HPDE6-E6E7 (cell line): ENCODE results near the gene IGF2.
"Not testable (repeated sequence)": the region's sequence is repeated elsewhere in the genome, so short reads cannot be mapped to it uniquely, and the experiment has no call there.

Experiments used
- DNase-seq: peaks from one replicate; pipeline ENCODE4 v3.0.0; 2011; ENCODE audit warnings: missing footprints; ENCODE audit errors: extremely low spot score

The IGF2 gene

DNA sequence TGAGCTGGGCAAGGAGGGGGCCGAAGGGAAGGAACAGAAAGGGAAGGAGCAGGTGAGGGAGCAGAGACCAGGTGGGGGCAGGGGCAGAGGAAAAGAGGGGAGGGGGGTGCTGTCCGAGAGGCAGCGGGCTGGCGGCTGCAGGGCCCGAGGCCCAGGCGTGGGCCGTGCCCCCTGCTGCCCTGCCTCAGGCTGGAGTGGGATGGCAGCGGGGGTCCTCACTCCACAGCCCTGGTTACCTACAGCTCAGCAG, 2.3 kb downstream of the IGF2 start:
- no peak for DNase-seq

DNA sequence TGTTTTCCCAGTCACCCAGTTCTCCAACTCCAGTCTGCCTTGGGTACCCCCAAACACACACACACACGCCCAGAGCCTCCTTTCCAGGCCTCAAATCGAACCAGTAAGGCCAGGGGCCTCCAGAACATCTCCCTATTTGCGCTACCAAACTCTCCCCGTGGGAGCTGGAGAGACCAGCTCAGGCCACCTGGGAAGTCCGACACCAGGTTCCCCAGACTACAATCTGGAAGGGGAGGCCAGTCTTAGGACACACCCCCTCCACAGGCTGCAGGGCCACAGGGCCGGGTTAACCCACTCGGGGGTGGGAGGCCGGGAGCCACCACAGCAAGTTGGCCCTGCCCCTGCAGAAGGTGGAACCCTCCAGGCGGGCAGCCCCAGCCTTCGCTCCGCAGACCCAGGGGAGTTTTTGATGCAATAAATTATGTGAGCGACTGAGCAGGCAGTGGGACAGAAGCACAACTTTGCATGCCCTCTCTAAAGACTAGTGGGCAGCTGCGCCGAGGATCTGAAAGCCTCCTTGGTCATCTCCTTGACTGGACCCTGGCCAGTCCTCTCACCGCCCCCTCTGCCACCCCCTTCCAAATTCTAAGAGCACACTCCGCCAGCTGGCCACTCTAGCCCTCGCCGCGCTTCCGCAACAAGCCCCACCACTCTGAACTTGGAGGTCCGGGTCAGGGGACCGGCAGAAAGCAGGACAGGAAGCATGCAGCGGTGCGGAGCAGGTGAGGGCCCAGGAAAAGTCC, 2.8 kb downstream of the IGF2 start:
- DNase-seq, result no peak

DNA sequence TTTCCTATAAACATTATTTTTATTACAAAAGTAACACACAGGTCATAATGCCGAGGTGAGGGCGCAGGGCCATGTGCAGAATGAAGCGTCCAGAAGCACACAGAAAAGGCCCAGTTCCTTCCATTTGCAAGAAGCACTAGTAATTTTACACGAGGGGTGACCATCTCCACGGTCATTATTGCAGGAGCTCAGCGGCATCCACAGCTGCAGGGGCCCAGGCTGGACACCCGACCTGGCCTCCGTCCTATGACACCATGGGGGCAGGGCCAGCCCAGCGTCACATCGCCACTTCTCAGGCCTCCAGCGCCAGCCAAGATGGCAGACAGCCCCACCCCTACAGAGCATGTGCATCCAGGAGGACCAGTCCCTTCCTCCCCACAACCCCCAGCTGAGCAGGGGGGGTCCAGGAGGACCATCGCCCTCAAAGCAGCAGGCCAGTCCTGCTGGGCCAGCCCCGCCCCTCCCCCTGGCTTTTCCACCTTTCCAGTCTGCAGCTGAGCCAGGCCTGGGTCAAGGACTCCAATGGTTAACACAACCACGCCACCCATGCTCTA, 3.5 kb downstream of the IGF2 start:
- DNase-seq, result no peak

DNA sequence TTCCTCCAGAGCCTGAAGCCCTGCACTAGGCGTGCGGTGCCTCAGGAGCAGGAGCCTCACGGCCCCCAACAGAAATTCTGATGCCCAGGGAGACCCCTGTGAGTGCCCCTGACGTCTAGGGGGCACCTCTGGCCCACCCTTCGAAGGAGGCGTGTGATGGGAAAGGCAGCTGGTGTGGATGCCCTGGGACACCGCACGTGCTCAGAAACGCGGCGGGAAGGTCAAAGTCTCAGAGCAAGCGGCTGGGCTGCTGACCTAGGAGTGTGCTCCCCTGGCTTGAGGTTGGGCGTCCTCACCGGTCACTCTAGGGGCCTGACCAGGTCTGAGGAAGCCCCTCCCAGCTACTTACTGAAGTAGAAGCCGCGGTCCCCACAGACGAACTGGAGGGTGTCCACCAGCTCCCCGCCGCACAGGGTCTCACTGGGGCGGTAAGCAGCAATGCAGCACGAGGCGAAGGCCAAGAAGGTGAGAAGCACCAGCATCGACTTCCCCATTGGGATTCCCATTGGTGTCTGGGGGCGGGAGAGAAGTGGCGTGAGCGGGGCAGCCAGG, 4.1 kb downstream of the IGF2 start:
- DNase-seq, result no peak

DNA sequence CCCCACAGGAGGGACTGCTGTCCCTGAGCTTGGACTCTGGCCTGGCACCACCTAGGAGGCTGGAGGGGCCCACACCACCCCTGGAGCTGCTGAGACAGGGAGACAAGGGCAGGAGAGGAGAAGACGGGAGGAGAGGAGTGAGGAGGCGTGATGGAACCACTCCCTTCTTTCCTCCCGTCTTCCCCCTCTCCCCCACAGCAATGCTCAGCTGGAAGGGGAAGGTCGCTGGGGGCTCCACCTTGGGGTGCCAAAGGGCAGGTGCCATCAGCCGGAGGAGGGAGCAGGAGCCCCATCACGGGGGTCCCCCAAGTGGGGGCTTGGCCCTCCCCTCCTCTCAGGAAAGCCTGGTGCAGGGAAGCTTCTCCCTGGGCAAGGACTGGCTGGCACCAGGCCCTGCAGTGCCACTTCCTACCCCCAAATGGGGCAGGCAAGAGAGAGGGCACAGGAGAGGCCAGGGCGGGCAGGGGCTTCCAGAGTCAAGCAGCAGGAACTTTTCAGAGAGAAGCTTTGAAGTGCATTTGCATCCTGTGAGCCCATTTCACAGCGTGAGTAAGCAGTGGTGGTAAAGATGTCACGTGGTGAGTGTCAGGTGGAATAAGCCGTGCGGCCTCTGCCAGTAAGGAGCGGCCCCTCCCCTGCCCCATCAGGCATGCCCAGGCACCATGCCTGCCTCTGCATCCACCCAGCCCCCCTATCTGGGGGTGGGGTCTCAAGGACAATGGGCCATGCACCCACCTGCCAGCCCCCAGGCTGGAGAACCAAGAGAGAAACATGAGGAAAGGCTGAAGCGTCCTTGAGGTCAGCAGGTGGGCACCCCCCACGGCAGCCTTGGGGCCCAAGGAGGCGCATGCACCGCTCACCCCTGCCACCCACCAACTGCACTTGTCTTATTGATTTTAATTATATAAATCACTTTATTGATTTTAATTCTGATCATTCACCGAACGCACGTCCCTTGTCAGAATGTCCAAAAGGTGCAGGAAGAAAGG, 4.9 kb downstream of the IGF2 start:
- DNase-seq, result no peak

DNA sequence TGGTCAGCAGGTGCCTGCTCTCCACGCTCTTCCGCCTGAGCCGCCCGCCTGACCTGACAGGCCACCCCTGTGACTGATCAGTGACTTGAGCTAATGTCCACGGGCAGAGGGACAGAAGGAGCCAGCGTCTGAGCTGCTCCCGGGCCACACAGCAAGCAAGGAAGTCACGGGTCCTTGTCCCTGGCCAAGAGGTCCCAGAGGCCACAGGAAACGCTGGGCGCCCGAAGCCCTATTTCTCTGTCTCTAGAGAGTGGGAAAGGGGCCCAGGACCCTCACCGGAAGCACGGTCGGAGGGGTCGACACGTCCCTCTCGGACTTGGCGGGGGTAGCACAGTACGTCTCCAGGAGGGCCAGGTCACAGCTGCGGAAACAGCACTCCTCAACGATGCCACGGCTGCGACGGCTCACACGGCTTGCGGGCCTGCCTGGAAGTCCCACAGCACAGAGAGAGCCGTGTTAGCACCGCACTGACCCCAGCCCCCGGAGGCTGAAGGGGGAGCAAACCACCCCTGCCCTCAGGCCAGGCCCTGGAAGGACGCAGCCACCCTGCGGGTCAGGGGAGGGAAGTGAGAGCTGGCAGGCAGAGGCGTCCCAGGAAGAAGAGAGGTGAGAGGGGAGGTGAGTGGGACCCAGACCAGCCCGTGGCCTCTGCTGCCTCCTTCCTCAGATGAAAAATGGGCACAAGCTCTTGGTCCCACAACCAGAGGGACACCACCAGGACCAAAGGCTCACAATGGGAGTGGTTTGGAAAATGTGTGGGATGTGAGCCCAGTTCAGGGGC, 5.8 kb downstream of the IGF2 start:
- no peak for DNase-seq

DNA sequence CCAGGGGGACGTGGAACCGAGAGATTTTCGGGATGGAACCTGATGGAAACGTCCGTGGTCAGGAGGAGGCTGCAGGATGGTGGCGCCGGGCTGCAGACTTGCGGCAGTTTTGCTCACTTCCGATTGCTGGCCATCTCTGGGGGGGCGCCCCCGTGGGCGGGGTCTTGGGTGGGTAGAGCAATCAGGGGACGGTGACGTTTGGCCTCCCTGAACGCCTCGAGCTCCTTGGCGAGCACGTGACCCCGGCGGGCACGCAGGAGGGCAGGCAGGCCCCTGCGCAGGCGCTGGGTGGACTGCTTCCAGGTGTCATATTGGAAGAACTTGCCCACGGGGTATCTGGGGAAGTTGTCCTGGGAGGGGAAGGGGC, 6.3 kb downstream of the IGF2 start:
- DNase-seq, result no peak

DNA sequence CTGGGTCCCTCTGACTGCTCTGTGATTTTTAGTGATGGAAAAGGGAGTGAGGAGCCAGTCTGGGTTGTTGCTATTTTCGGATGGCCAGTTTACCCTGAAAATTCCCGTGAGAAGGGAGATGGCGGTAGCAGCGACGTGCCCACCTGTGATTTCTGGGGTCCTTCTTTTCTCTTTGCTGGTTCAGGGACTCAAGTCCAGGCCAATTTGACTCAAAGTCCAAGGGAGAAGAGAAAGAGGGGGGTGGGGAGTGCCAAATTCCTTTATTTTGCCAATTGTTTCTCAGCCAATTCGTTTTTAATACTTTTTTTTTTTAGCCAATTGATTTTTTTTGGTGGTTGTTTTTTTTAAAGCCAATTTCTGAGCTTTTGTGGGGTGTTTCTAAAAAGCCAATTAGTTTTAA, 6.9 kb downstream of the IGF2 start:
- DNase-seq, result no peak

DNA sequence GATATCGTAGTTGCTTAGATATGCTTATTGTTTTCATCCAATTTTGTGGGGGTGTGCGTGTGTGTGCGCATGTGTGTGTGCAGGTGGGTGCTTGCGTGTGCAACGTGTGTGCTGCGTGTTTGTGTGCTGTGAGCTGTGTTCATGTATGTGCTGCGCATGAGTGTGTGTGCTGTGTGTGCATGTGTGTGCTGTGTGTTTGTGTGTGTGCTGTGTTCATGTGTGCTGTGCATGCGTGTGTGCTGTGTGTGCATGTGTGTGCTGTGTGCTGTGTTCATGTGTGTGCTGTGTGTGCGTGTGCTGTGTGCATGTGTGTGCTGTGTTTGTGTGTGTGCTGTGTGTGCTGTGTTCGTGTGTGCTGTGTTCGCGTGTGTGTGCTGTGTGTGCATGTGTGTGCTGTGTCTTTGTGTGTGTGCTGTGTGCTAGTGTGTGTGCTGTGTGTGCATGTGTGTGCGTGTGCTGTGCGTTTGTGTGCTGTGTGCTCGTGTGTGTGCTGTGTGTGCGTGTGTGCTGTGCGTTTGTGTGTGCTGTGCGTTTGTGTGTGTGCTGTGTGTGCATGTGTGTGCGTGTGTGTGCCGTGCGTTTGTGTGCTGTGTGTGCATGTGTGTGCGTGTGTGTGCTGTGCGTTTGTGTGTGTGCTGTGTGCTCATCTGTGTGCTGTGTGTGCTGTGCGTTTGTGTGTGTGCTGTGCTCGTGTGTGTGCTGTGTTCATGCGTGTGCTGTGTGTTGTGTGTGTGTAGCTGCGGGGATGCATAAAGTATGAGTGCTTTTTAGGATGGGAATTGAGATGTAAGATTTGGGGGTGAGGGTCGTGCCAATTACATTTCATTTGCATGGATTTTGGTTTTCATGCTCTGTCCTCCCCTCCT, 7.6 kb downstream of the IGF2 start:
- DNase-seq, result no peak

- DNase-seq, result no peak
These were observed 8.3 kb downstream of the IGF2 start for GRCh38 chr11:2130881-2131352.

GRCh38 chr11:2129699-2130366, 9.4 kb downstream of the IGF2 start:
- DNase-seq, result no peak

DNA sequence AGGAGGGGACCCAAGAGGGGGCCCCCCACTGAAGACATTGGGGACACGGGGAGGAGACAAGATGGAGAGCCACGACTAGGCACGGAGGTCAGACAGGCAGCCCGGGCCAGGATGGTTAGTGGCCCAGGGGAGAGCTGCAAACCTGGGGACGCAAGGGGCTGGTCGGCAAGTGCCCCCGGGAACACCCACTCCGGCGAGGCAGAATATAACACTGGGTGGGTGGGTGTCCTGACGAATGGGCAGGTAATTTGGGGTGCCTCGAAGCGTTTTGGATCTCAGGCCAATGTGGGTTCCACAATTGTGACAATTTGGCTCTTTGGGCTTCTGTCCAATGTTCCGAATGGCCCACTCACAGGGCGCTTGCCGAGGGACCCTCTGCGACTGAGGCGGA, 9.9 kb downstream of the IGF2 start:
- no peak for DNase-seq

- DNase-seq, result no peak
These were observed 10.5 kb downstream of the IGF2 start for GRCh38 chr11:2128511-2129307.

- no peak for DNase-seq
These were observed 11.1 kb downstream of the IGF2 start for GRCh38 chr11:2128130-2128510.

DNA sequence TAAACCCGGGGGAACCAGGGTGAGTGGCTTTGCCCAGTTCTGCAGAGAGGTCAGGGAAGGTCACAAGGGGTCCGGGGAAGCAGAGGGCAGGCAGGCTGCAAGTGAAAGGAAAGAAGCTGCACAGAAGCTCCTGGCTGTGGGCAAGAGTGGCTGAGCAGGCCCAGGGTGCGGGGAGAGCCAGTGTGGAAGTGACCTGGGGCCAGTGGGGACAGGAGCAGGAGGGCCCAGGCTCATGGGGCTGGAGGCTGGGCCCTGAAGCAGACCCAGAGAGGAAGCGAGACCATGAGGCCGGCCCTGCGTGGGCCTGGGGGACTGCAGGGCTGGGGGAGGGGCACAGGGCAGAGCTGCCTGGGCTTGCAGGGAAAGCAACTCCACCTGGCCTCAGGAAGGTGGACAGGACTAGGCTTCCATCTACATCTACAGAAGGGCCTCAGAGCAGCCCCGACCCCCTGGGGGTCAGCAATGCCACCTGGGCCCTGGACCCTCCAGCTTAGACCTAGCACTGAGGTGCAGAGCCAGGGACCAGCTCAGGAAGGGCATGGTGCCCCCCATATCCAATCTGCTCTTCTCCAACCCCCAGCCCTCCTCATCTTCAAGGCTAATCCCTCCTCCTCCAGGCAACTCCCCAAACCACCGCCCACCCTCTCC, 11.6 kb downstream of the IGF2 start:
- DNase-seq, result no peak

DNA sequence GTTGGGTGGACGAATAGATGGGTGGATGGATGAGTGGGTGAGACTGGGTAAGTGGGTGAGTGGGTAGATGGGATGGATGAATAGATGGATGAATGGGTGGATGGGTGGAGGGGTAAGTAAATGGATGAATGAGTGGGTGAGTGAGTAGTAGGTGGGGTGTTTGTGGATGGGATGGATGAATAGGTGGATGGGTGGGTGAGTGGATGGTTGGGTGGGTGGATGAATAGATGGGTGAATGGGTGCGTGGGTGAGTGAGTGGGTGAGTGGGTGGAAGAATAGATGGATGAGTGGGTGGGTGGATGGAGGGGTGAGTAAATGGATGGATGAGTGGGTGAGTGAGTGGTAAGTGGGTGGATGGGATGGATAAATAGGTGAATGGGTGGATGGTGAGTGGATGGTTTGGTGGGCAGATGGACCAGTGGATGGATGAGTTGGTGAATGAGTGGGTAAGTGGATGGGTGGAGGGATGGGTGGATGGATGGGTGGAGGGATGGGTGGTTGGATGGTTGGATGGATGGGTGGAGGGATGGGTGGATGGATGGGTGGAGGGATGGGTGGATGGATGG, 12.6 kb downstream of the IGF2 start:
- no peak for DNase-seq

DNA sequence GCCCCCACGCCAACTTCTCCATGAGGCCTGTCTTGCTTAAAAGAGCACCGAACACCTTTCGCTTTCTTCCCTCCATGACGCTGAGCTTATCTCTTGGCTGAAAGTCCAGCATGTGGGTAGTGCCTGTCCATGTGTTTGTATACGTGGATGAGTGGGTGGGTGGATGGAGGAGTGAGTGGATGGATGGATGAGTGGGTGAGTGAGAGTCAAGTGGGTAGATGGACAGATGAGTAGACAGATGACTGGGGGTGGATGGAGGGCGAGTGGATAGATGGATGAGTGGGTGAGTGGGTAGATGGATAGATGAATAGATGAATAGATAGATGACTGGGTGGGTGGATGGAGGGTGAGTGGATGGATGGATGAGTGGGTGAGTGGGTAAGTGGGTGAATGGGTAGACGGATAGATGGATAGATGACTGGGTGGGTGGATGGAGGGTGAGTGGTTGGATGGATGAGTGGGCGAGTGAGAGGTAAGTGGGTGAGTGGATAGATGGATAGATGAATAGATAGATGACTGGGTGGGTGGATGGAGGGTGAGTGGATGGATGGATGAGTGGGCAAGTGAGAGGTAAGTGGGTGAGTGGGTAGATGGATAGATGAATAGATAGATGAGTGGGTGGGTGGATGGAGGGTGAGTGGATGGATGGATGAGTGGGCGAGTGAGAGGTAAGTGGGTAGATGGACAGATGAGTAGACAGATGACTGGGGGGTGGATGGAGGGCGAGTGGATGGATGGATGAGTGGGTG, 14.3 kb downstream of the IGF2 start:
- DNase-seq, result not testable (repeated sequence)

GRCh38 chr11:2123628-2123960, 15.6 kb downstream of the IGF2 start:
- DNase-seq, result no peak
